Spinal cord (tissue), 10 donors: Measurements from ENCODE around the gene TCF7L2. TPM values are rescaled to one million over a fixed set of nuclear protein-coding genes. Genes with fewer than 3 reads are reported as not detected.

Experiments
- DNase-seq, 6 donors: peaks; one replicate each; pipeline versions ENCODE4 v3.0.0 to v3.0.0-alpha.2; 2013 to 2015; ENCODE audit warnings: low spot score in 6 of 6, low read depth in 4 of 6
- H3K27ac ChIP-seq: one replicate; pipeline ENCODE4 v1.5.1; 2013; ENCODE audit warnings: low read depth, low read length, control low read depth
- H3K27me3 ChIP-seq: one replicate; pipeline ENCODE4 v1.6.1; 2013; ENCODE audit warnings: low read length; ENCODE audit not compliant: control insufficient read depth, insufficient read depth
- H3K36me3 ChIP-seq: one replicate; pipeline ENCODE4 v1.6.1; 2013; ENCODE audit warnings: low read length; ENCODE audit not compliant: control insufficient read depth, insufficient read depth
- H3K4me1 ChIP-seq: one replicate; pipeline ENCODE4 v1.6.1; 2013; ENCODE audit warnings: low read length; ENCODE audit not compliant: control insufficient read depth, insufficient read depth
- H3K4me3 ChIP-seq: one replicate; pipeline ENCODE4 v1.5.1; 2013; ENCODE audit warnings: low read depth, low read length, control low read depth
- H3K9me3 ChIP-seq: one replicate; pipeline ENCODE4 v1.6.1; 2013; ENCODE audit warnings: low read length; ENCODE audit not compliant: control insufficient read depth, insufficient read depth
- WGBS: methylation state at CpG from one replicate; pipeline ENCODE4 v1.1.5; 2013; ENCODE audit warnings: missing lambda C conversion rate; ENCODE audit not compliant: insufficient coverage; 5-methylcytosine and 5-hydroxymethylcytosine counted together
- polyA plus RNA-seq, 2 donors: library from polyadenylated mRNA; unstranded; fragments of 120-200 nt; gene quantifications; one replicate each; pipeline ENCODE4 v1.2.1, GENCODE V29; 2013; ENCODE audit not compliant: insufficient read length in 2 of 2
- total RNA-seq, 2 donors: library from RNA; depleted of rRNA in 1 of 2; stranded (reverse); fragments of 120-200 nt in 1 of 2; fragments of >200 nt in 1 of 2; gene quantifications; one replicate each; pipeline versions ENCODE4 v1.2.3 to v1.2.4, GENCODE V29; 2013 to 2014
- donor health status: healthy.

TCF7L2 gene
- total and polyA plus RNA-seq, 4 donors: 12.9 to 75.5 (median 36.6) TPM

DNA sequence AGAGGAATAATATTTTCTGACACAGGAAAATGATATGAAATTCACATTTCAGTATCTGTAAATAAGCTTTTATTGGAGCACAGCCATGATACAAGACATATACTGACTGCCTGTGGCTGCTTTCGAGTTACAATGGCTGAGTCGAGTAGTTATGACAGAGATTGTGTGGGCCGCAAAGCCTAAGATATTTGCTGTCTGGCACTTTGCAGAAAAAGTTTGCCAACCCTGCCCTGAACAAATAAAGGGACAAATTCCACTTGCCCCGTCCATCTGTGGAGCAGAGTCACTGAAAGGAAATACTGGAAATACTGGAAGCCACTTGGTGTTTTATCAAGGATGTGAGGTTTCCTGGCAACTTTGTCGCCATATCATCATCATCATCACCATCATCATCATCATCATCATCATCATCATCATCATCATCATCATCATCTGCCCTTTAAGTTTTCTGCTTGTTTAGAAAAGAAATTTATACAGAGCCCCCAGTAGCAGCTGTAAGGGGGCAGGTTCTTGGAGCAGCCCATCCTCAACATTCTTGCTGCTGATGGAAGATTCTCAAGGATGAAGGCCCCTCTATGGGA is 85.8 kb downstream of the TCF7L2 start:
- Histone ChIP-seq H3K9me3 (no peaks in the 10 kb centered on the region), H3K4me3 (no peak overlapping the region), H3K4me1 (no peaks in the 10 kb centered on the region), H3K36me3 (no peaks in the 10 kb centered on the region), H3K27me3 (no peaks in the 10 kb centered on the region), H3K27ac (peak overlapping the region; percentile 10)
- DNase-seq: no peak
- 80% methylated on average over 1 of the region's 5 CpGs for WGBS

DNA sequence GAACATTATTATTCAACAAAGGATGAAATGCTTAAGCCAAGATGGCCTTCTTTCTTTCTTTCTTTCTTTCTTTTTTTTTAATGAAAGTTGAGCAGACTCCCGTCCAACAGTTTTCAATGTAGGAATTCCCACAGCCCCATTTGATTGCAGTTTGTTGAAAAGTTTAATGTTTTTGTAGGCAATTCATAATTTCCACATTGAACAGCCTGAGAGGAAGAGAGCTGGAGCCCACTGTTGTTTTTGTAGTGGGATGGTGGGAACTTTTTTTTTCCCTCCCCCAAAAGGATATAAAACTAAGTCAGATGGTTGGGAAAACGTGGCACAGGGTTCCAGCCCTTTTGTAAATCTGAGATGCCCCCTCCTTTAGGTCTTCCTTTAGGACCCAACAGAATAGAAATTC is 86.6 kb downstream of the TCF7L2 start:
- no peak for DNase-seq
- no CpG with 5 or more reads among the region's 2 CpGs for WGBS
- no peak overlapping the region for H3K27ac ChIP-seq
- no peaks in the 10 kb centered on the region for H3K27me3 ChIP-seq
- H3K4me1 ChIP-seq: peaks cover under 1% of the 10 kb centered on the region
- H3K9me3 ChIP-seq: no peaks in the 10 kb centered on the region
- no peak overlapping the region for H3K4me3 ChIP-seq
- H3K36me3 ChIP-seq: no peaks in the 10 kb centered on the region

GRCh38 chr10:113037218-113037617 is 87.2 kb downstream of the TCF7L2 start:
- Histone ChIP-seq H3K4me3 (no peak overlapping the region), H3K27ac (no peak overlapping the region), H3K36me3 (peaks cover 2% of the 10 kb centered on the region), H3K27me3 (no peaks in the 10 kb centered on the region), H3K4me1 (peaks cover 6% of the 10 kb centered on the region), H3K9me3 (no peaks in the 10 kb centered on the region)
- 83% methylated on average over 1 of the region's 2 CpGs for WGBS
- no peak for DNase-seq

GRCh38 chr10:113038183-113038582 is 88.1 kb downstream of the TCF7L2 start:
- Histone ChIP-seq H3K27ac (no peak overlapping the region), H3K4me3 (no peak overlapping the region), H3K36me3 (peaks cover 3% of the 10 kb centered on the region), H3K9me3 (no peaks in the 10 kb centered on the region), H3K27me3 (no peaks in the 10 kb centered on the region), H3K4me1 (peaks cover 9% of the 10 kb centered on the region)
- no peak for DNase-seq
- 88% methylated on average over 11 of the region's 12 CpGs for WGBS

GRCh38 chr10:113038985-113039384 is 88.9 kb downstream of the TCF7L2 start:
- Histone ChIP-seq H3K4me3 (no peak overlapping the region), H3K4me1 (peaks cover 12% of the 10 kb centered on the region), H3K36me3 (peaks cover 3% of the 10 kb centered on the region), H3K27ac (no peak overlapping the region), H3K27me3 (no peaks in the 10 kb centered on the region), H3K9me3 (no peaks in the 10 kb centered on the region)
- DNase-seq: no peak
- WGBS: no CpG with 5 or more reads among the region's 4 CpGs

GRCh38 chr10:113041324-113041723 is 91.3 kb downstream of the TCF7L2 start:
- Histone ChIP-seq H3K36me3 (peaks cover 7% of the 10 kb centered on the region), H3K27me3 (no peaks in the 10 kb centered on the region)

DNA sequence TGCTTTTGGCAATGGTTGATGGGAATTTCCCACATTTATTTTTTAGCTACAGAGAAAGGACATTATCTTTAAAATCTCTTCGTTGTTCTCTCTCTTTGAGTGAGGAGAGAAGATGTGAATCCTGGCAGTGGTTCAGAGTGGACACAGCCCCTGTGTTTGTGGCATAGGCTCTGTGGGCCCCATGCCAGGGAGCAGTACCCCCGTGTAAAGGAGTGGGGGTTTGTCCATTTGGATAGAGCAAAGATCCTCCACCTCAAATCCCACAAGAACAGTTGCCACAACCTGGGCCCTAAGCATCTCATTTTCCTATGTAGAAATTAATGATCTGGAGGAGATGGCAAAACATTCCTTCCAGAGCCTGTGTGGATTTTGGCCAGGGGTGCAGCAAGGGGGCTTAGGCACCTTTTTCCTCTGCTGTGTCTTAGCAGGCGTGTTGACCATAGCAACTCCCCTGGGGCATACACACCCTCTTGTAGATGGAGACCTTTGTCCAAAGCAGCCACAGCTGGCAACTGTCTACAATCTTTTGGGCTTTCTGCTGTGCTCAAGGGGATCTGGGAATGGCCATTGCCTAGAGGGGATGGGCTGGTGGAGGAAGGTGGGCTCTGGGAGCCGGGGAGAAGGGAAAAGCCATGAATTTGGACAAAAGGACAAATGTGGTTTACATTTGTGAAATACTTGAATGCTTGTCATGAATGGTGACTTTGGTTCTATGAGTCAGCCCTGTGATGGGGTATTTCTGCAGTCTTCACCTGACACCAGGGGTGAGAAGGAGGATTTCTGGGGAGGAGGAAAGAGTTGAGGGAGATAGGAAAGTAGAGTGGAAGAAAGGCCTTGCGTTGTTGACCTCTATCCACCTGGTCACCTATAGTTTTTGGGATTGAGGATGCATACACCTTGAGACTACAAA is 92.0 kb downstream of the TCF7L2 start:
- H3K27ac ChIP-seq: peak overlapping the region; percentile 57
- no peaks in the 10 kb centered on the region for H3K27me3 ChIP-seq
- no peak overlapping the region for H3K4me3 ChIP-seq
- peaks cover 7% of the 10 kb centered on the region for H3K36me3 ChIP-seq
- H3K9me3 ChIP-seq: no peaks in the 10 kb centered on the region
- no peak for DNase-seq
- 75% methylated on average over 1 of the region's 5 CpGs for WGBS
- peaks cover 21% of the 10 kb centered on the region for H3K4me1 ChIP-seq

More at GRCh38 chr10:113041324-113041723, 91.3 kb downstream of the TCF7L2 start:
- Histone ChIP-seq H3K4me1 (peaks cover 21% of the 10 kb centered on the region), H3K9me3 (no peaks in the 10 kb centered on the region), H3K27ac (no peak overlapping the region), H3K4me3 (no peak overlapping the region)
- WGBS: 100% methylated on average over 1 of the region's 1 CpG
- DNase-seq: no peak

GRCh38 chr10:113042868-113043267 is 92.8 kb downstream of the TCF7L2 start:
- Histone ChIP-seq H3K27me3 (no peaks in the 10 kb centered on the region), H3K4me1 (peaks cover 26% of the 10 kb centered on the region), H3K36me3 (peaks cover 7% of the 10 kb centered on the region), H3K9me3 (no peaks in the 10 kb centered on the region), H3K27ac (no peak overlapping the region), H3K4me3 (no peak overlapping the region)
- DNase-seq: peak in 2 of 6 donors; percentile 47 to 51
- no CpG with 5 or more reads among the region's 7 CpGs for WGBS

DNA sequence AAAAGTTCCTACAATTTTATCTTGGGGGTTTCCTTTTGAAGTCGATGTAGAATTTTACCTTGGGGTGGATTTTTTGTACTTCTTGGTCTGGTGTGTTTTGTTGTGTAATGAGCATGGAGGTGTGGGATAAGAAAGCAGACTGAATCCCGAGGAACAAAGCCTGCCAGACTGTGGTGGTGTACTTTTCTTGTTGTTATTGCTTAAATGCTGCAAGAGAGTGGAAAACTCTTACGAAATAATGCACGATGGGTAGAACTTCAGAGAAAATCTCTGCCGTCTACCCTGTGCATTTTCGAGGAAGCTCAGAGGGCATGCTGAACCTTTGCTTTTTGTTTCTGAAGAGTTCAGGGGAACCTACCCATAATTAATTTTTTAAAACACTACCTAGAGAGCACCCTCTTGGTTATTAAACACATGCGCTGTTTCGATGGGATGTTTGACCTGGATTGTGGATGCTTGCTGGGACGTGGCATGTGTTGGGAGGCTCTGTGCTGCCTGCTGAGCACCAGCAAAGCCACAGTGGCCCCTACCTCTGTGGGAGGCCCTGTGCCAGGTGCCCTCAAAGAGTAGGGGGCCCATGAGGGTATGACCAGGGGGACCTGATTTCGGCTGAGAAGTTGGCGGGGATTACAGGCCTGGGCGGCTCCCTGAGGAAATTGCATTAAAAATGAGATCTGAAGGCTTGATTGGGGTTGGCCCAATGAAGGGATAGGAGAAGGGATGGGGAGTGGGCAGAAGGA is 94.1 kb downstream of the TCF7L2 start:
- Histone ChIP-seq H3K4me3 (no peak overlapping the region), H3K36me3 (peaks cover 7% of the 10 kb centered on the region), H3K27ac (no peak overlapping the region), H3K4me1 (peaks cover 35% of the 10 kb centered on the region), H3K9me3 (no peaks in the 10 kb centered on the region), H3K27me3 (no peaks in the 10 kb centered on the region)
- no peak for DNase-seq
- 86% methylated on average over 7 of the region's 12 CpGs for WGBS
